NCI-H2107 (cell line): ENCODE measurements around the gene DHFR.
"Not testable (repeated sequence)": the region's sequence is repeated elsewhere in the genome, so short reads cannot be mapped to it uniquely, and the experiment has no call there.

Experiments
- DNase-seq: peaks from one replicate; lab custom pipeline; 2025; lab: John Stamatoyannopoulos, UW

DHFR gene

DNA sequence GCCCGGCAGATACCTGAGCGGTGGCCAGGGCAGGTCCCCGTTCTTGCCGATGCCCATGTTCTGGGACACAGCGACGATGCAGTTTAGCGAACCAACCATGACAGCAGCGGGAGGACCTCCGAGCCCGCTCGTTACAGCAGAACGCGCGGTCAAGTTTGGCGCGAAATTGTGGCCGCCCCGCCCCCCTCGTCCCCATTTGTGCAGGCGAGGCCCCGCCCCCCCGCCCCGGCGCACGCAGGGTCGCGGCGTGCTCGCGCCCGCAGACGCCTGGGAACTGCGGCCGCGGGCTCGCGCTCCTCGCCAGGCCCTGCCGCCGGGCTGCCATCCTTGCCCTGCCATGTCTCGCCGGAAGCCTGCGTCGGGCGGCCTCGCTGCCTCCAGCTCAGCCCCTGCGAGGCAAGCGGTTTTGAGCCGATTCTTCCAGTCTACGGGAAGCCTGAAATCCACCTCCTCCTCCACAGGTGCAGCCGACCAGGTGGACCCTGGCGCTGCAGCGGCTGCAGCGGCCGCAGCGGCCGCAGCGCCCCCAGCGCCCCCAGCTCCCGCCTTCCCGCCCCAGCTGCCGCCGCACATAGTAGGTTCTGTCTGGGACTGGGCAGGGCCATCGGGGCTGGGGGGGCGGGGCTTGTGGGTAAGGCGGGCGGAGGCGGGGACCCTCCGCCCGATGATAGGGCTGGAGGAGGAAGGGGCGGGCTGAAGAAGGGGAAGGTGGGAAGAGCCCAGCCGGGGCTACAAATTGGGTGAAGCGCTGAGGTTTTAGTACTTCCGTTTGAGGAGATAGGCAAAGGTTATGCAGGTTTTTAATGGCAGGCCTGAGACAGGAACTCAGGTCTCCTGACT lies at the start of gene DHFR, which contains the start of gene MSH3:
Gene DHFR (minus strand): TSS at position 593 of the 840 bp plus-strand sequence. CDS start 494 bp downstream, at position 99.
Gene MSH3 (plus strand): TSS at position 262 of the 840 bp plus-strand sequence. CDS start 76 bp downstream, at position 338.
- DNase-seq, result peak; percentile 48

DNA sequence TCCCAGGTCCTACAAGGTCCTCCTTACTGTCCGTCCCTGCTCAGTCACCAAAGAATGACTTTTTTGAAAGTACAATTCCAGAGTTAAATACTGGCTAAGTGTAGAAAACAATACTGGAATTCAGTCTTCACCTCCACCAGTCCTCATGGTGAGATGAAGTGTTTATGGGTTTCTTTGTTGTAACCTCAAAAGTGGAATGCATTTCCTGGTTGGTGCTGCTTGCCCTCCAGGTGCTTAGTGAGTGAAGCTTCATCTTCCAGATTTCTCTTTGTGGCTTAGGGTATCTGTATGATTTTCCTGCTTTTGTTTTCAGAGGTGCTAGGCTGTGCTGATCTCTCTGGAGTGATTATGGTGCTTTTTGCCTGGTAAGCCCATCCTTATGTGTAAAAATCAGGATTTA lies 49.4 kb upstream of the DHFR start:
- no peak for DNase-seq

DNA sequence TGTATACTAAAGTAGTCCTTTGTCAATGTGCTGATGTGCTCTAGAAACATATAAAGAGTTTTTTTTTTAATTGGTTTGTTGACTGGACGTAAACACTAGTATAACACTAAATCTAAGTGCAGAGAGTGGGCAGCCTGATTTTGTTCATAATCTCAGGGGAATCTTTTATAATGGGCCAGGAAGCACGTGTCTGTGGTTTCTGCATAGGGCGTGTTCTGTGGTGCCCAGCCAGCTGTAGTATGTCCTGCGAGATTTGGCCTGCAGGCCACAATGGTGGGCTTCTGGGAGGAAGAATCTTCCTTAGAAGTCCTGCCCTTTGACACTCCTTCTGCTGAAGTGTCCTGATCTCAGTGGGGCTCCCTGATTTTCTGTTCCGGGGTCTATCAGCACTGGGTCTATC lies 49.0 kb upstream of the DHFR start:
- no peak for DNase-seq

DNA sequence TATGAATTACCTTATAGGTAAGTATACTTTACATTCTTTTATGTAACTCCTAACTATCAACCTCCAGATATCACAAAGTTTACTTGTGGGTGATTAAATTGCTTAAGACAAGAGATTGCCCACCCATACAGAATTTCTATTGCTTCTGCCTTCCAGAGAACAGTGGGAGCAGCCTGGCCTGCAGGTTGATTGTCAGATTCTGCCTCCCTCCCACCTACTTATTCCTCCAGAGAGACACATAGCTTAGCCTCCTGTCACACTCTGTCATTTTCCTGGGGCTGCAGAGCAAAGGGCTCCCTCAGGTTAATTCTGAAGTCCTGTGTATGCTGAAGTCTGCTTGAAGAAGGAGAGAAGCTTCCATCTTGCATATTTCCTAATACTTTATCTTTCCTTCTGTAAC lies 48.5 kb upstream of the DHFR start:
- DNase-seq, result no peak

DNA sequence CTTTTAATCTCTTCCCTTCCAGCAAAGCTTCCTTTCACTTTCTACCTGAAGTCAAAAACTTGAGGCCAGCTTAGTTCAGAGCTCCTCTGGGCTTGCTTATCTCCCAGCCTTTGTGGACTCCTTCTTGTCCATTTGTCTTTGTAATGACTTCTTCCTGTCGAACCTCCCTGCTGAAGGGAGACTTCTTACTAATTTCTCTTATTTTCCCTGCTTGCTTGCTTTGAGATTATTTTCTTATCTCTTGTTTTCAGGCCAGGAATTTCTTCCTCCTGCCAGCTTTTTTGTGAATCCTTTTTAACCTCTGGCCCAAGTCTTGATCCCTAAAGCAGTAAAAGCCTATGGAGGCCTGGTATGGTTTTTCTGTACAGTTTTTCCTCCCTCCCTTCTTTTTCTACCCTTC lies 46.8 kb upstream of the DHFR start:
- no peak for DNase-seq

DNA sequence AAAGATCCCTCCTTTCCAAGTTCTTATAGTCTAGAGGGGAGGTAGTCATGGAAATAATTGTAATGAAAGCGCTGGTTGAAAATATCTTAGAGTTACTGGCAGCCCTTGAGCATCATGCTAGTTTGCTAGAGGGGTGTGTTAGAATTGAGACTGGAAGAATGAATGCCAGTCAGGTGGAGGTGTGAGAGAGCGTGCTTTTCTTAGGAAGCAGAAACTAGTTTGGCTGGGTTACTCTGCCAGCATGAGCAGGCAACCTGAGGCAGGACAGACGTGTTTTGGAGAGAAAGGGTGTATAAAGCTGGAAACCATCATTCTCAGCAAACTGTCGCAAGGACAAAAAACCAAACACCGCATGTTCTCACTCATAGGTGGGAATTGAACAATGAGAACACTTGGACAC lies 43.6 kb upstream of the DHFR start:
- no peak for DNase-seq

DNA sequence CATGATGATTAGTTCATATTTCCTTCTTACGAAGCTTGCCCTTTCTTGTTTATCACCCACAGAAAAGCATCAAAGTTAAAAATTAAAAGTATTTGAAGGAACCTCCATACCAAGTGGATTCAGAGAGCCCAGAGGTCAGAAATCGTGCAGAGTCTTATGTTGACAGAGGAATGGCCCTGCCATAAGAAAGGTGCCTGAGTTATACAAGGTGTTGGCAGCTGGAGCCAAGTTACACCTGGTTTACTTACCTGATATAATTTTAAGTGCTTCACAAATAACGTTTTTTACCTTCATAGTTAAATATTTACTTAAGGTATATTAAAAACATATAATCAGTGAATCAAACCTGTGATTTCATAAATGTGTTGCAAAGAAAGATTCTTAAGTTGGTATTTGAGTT lies 42.3 kb upstream of the DHFR start:
- no peak for DNase-seq

DNA sequence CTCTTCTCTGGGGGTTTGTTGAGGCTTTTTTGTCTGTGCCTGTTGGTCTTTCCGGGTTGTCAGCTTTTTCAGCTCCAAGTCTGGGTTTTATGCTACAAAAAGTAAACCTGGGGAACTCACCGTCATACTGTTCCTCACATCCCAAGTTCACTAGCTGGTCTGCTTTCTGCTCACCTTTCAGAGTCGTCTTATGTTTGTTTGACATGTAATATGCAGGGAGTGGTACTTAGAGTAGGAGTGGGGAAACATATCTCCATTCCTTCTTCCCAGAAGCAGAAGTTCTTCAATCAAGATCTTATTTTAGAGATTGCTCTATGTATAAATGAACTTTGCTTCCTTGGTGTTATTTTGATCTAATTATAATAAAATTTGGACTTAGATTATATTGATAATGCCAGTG lies 41.7 kb upstream of the DHFR start:
- DNase-seq, result no peak

DNA sequence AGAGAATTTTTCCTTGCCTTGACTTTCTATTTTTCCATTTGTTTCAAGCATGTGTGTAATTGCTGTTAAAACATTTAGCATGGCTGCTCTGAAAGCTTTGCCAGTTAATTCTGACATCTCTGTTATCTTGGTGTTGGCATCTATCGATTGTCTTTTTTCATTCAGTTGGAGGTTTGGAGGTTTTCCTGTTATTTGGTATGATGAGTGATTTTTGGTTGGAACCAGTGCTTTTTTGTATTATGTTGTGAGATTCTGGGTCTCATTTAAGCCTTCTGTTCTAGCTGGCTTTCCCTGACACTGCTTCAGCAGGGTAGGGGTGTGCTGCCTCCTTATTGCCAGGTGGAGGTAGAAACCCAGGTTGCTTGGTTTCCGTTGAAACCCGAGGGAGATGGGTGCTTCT lies 40.9 kb upstream of the DHFR start:
- no peak for DNase-seq

DNA sequence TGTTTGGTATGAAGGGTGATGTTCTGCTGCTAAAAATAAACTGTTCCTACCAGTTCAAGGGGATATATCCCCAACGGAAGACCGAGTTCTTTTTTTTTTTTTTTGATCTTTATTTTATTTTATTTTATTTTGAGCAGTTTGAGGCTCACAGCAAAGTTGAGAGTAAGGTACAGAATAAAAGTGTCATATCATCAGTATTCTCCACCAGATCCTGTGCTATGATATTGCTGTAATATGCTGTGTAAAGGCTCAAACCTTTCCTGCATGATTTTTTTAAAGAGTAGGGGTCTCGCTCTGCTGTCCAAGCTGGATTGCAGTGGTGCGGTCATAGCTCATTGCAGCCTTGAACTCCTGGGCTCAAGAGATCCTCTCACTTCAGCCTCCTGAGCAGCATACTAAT lies 34.8 kb upstream of the DHFR start:
- DNase-seq, result no peak

DNA sequence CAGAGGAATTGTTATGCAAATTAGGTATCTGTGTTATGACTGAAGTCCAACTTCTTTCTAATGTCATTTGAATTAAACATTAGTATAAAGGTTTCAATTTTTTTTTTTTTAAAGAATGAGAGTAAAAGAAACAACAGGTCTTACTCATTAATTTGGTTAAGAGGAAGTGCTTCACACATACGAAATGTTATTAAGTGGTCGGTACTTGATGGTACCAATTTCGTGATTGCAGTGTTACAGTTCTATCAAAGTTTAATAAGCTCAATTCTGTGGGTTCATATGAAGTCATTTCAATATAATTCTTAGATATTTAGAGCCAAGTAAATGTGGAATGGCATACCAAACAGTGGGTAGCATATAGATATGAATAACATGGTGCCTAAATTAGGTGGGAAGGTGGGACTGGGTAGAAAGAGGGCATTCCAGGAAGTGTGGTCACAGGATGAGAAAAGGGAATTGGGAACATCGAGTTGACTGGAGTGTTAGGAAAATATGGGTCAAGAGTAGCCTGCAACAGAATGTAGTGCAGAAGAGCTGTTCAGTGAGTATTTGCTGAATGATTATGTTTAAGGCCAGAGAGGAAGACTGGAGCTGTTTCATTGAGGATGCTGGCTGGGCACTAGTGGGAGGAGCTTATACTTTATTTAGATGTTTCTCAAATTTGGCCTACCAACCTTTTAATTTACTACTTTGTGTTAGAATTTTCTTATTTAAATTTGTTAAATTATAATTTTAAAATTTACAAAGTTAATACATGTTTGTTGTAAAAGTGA lies 34.1 kb upstream of the DHFR start:
- DNase-seq, result no peak

DNA sequence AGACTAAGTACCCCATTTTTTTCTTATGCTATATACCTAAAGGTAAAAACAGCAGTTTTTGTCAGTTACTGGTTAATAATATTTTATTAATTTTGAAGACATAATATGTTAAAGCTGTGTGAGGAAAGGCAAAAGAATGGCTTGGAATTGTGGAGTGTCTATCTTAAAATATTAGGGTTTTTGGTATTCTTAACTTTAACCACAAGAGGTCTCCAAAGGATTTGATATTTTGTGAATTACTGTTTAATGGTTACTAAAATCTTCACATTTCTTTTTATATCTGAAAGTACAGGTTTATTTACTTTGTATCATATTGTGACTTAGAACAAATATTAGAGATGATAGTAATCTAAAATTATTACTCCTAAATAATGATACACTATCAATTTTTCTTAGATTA lies 32.0 kb upstream of the DHFR start:
- DNase-seq, result no peak

DNA sequence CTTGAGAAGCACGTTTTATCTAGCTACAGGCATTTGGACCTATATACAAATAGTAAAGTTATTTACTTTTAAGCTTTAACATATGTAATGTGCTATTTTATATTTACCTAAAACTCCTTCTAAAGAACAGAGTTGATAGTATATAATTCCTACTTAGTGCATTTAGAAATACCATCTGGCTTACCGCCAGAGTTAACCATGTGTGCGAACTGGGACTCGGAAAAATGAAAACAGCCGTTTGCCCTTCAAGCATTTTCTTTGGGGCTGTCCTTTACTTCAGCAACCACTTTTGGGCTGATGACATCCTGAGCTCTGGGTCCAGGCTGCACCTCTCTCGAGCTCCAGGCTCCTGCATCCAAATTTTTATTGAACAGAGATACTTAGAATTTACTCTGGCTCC lies 21.9 kb upstream of the DHFR start:
- no peak for DNase-seq

DNA sequence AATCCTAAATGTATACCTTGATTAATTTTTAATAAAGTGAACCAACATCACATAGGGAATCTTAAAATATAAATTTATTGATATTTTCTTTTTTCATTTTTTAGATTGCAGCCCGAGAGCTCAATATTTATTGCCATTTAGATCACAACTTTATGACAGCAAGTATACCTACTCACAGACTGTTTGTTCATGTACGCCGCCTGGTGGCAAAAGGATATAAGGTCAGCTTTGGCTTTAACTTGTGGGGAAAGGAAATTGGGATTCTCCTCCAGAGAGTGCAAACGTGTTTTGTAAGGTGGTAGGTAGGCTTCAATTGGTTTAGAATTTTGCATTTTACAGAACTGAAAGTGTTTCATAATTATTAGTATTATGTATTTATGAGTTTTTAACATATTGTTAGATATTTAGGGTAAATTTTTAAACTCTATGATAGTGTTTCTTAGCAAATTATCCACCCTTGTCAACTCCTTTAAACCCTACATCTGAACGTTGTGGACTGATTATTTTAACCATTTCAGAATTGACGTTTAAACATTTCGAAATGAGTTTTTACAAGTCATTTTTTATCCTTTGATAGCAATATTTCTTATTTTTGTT lies 17.5 kb upstream of the DHFR start:
- peak; percentile 1 for DNase-seq

DNA sequence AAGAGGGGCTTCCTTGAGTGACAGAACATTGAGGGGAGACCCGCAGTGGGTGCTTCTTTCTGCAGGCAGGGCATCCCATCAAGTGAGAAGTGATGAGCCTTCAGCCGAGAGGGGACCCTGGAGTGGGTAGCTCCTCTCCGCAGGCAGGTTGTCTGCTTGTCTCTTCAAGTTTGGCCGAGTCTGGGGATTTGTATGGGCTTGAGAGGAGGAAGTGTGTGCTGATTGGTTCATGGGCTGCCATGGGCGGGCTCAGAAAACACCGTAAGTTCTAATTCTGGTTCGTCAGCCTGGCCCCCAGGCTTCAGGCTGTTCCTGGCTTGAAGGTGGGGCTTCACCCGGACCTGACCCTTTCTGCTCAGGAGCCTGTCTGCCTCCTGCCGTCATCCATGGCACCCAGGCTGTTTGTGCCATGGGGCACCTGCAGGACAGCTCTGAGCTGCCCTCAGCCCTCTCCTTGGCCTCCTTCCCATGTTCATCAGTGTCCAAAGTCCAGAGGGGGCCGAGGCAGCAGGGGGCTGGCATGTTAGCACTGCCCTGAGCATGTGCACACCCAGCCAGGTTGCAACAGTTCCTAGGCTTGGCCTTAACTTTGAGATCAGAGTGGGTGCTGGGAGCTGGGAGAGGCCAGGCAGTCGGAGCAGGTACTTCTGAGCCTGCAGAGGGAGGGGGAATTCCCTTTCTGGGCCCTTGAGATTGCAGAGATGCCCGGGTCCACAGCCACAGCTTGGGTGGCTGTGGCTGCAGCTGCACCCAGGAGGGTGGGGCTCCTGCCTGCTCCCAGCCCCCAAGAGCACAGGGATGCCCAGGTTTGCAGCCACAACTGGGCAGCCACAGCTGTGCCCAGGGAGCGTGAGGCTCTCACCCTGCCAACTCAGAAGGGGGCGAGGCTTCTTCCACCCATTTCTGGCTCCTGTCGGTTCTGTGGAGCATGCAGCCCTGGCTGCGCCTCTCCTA lies 13.5 kb upstream of the DHFR start:
- DNase-seq, result no peak

DNA sequence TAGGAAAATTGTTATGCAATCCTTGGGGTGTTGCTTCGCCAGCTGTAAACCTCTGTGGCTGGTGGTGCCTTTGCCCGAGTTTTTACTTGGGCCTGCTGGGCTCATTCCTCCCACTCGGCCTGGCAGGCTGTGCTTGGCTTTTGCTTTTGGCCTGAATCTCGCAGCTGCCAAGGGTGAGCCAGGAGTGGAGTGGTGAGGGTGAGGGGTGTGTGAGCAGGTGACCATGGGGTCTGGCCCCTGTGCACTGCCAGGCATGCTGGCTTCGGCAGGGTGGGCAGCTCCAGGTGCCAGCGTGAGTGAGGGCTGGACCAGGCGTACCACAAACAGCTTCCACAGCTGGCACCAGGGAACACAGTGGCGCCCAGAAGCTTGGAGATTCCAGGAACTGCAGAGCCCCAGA lies 12.6 kb upstream of the DHFR start:
- DNase-seq, result no peak

DNA sequence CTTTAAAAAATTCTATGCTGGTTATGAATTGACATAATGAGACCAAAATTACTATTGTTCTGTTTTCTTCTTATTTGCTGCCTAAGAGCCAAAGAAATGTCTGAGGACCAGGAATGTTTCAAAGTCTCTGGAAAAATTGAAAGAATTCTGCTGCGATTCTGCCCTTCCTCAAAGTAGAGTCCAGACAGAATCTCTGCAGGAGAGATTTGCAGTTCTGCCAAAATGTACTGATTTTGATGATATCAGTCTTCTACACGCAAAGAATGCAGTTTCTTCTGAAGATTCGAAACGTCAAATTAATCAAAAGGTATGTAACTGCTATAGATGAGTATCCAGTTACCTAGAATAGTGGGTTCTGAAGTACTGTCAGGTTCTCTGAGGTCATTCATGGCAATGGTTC lies 10.3 kb upstream of the DHFR start:
- DNase-seq, result no peak

DNA sequence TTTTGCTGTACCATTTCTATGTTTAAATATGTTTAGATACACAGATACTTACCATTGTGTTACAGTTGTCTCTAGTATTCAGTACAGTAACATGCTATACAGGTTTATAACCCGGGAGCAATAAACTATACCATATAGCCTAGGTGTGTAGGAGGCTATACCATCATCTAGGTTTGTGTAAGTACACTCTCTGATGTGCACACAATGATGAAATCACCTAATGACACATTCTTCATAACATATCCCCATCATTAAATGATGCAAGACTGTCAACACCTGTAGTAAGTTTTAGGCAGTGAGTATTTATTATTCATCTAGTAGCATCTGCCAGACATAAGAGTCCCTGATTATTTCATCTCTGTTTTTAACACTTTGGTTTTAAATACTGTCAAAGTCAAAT lies 7.3 kb upstream of the DHFR start:
- DNase-seq, result no peak

DNA sequence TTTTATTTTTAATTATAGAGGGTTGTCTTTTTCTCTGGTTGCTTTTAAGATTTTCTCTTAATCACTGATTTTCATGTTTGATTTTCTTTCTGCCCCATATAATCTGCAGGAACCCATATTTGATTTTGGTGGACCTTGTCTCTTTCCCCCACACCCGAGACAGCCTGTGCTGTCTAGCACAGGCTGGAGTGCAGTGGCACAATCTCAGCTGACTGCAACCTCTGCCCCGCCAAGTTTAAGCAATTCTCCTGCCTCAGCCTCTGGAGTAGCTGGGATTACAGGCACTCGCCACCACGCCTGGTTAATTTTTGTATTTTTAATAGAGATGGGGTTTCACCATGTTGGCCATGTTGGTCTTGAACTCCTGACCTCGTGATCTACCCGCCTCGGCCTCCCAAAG lies 5.9 kb upstream of the DHFR start:
- not testable (repeated sequence) for DNase-seq

DNA sequence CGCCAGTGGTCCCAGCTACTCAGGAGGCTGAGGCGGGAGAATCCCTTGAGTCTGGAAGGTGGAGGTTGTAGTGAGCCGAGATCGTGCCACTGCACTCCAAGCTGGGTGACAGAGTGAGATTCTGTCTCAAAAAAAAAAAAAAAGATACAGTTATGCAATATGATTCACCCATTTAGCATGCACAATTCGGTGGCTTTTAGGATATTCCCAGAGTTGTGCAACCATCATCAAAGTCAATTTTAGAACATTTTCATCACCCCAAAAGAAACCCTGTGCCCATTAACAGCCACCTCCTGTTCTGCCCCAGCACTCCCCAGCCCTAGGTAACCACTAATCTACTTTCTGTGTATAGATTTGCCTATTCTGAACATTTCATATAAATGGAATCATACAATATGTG lies 4.3 kb upstream of the DHFR start:
- no peak for DNase-seq

DNA sequence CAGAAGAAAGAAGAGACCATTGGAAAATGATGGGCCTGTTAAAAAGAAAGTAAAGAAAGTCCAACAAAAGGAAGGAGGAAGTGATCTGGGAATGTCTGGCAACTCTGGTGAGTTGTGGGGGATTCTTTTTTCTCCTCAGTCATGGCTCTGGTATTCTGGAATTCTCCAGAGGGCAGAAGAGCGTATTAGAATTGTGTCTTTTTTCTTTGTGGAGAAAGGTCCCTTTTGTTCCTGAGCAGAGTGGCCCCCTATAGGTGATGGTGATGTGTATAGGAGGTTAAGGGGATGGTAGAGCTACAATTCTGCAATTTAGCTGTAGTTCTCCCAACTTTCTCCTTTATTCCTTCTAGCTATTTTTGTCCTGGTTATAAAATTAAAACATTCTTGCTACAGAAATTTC lies 1.6 kb upstream of the DHFR start:
- DNase-seq, result no peak

DNA sequence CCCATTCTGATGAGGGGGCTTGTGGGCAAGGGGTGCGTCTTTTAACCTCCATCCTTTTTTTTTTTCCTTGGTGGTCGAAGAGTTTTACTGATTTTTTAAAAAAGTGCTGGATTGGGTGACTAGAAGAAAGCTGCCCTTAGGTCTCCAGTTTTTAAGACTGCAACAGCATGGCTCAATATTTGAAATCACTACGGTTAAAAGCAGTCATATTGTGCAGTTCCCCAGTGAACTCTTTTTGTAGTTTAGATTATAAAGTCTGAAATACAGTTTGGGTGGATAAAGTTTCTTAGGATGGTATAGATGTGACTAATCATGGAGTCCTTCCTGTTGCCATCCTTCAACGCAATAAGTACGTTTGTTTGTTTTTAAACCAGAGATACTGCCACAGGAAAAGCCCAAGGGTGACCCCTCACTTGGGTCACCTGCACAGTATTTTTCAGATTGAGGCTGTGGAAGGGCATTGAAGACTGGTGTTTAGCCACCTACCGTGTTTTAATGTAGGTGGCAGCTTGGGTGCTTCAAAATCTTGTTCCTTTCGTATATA lies 520 bp upstream of the DHFR start:
- DNase-seq, result no peak
